Measurements from ENCODE around the gene MSX2. TPM values are rescaled to one million over a fixed set of nuclear protein-coding genes. Genes with fewer than 3 reads are reported as not detected.

The MSX2 gene
- total RNA-seq, 4 donors from 2014 or later, result 0.95 to 2.1 (median 1.1) TPM

DNA sequence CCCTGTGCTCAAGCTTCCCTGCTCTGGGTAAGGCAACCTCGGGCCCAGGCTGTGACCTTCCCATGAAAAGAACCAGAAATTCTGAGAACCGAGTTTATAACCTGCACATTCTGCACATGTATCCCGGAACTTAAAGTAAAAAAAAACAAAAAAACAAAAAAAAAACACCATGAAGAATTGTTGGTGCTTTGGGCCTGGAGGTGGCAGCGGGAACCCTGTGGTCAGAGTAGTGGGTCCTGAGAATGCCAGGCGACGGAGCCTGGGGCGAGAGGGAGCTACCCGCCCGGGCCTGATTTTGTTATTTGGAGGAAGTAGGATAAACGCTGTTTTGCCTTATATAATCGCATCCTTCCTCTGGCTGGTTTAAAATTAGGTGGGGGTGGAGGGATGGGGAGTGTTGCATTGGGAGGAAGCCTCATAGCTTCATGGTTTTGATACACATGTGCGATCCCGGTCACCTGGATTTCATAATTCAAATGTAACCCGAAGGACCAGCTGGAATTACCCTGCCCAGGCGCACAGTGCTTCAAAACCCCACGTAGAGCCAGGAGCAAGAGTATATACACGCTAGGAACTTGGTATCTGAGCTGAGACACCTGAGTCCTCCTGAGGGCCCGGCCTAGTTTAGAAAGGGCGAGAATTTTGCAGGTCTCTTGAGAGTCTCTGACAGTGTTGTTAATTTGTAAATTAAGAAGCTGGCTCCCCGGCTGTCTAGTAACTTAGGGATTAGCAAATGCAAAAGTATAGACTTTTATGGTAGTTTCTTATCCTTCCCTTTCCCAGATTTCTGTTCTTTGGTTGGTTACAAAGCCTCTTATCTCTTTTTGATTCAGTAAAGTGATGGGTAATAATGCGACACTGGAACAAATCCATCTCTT, 2.8 kb downstream of the MSX2 start:
- in situ Hi-C loops (cut with MboI; ENCODE audit: low sequenced_read_pairs in 4 of 4) (no loop called here), intact Hi-C loops (cut with DNase I; ENCODE audit: low total_unique reads) (no loop called here)
- TF ChIP-seq POLR2A (IDR thresholded peaks at IDR 0.05) (no peak), CTCF (IDR thresholded peaks at IDR 0.05 in 4 of 5, conservative IDR thresholded peaks at IDR 0.05 in 1 of 5) (no peak)
- Histone ChIP-seq H3K27me3 (peaks cover 27 to 34% (median 29%) of the 10 kb centered on the region in 3 donors), H3K27ac (no peak overlapping the region), H3K9me3 (no peaks in the 10 kb centered on the region), H3K4me3 (no peak overlapping the region), H3K4me1 (peaks cover 7% of the 10 kb centered on the region in 2 donors), H3K36me3 (peaks cover 0 to 4% of the 10 kb centered on the region in 2 donors)
- ATAC-seq (no peak), DNase-seq (no peak)

DNA sequence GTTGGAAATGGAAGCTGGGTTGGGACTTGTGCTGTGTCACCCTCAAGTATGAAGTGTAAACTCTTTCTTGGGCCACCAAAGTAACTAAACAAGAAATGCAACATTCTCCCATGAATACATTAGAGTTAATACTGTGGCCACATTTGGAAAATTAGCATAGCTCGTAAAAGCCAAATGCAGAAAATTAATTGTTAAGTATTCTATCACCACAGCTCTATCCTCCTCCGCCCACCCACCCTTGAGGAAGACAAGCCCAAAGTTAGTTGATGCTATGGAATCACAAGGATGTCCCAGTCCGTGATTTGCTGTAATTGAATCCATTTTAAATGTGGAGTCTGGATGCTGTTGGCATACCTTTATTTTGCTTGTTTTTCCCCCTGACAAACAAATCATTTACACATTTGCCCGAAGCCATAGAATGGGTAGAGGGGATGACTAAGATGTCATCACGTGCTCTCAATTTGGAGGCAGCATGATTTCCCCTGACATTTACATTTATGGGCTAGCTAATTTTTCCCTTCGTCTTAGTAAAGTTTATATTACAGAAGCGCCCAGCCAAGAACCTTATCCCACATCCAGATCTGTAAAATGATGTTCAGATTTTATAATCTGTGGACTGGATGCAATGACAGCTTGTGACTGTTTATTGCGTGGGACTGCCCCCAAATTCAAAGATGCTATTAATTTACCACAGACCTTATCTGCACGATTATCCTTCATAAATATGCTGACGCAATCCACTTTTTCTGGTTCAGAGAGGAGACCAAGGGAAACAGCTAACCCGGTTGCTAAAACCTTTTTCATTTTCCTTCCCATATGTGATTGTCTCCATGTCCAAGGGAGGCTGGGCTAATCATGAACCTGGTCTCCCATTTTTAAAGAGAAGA, 3.7 kb downstream of the MSX2 start:
- ATAC-seq (no peak), DNase-seq (no peak)
- Histone ChIP-seq H3K4me1 (peaks cover 7% of the 10 kb centered on the region in 2 donors), H3K27ac (no peak overlapping the region), H3K36me3 (peaks cover 0 to 4% of the 10 kb centered on the region in 2 donors), H3K9me3 (no peaks in the 10 kb centered on the region), H3K4me3 (no peak overlapping the region), H3K27me3 (peaks cover 25 to 27% (median 25%) of the 10 kb centered on the region in 3 donors)
- TF ChIP-seq CTCF (IDR thresholded peaks at IDR 0.05 in 4 of 5, conservative IDR thresholded peaks at IDR 0.05 in 1 of 5), result no peak
- no peak for TF ChIP-seq POLR2A (IDR thresholded peaks at IDR 0.05)
- intact Hi-C loops (cut with DNase I; ENCODE audit: low total_unique reads) (no loop called here), in situ Hi-C loops (cut with MboI; ENCODE audit: low sequenced_read_pairs in 4 of 4) (no loop called here)

DNA sequence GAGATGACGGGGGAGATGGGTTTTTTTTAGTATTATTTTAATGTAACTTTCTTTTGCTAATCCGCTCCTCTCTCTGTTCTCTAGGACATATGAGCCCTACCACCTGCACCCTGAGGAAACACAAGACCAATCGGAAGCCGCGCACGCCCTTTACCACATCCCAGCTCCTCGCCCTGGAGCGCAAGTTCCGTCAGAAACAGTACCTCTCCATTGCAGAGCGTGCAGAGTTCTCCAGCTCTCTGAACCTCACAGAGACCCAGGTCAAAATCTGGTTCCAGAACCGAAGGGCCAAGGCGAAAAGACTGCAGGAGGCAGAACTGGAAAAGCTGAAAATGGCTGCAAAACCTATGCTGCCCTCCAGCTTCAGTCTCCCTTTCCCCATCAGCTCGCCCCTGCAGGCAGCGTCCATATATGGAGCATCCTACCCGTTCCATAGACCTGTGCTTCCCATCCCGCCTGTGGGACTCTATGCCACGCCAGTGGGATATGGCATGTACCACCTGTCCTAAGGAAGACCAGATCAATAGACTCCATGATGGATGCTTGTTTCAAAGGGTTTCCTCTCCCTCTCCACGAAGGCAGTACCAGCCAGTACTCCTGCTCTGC, 4.8 kb downstream of the MSX2 start:
- intact Hi-C loops (cut with DNase I; ENCODE audit: low total_unique reads) (no loop called here), in situ Hi-C loops (cut with MboI; ENCODE audit: low sequenced_read_pairs in 4 of 4) (no loop called here)
- H3K27me3 ChIP-seq, result peaks cover 22 to 28% (median 23%) of the 10 kb centered on the region in 3 donors
- H3K36me3 ChIP-seq, result peaks cover 0 to 4% of the 10 kb centered on the region in 2 donors
- H3K27ac ChIP-seq, result no peak overlapping the region
- DNase-seq (no peak), ATAC-seq (no peak)
- H3K4me1 ChIP-seq, result peaks cover 2 to 7% of the 10 kb centered on the region in 2 donors
- no peaks in the 10 kb centered on the region for H3K9me3 ChIP-seq
- no peak overlapping the region for H3K4me3 ChIP-seq
- TF ChIP-seq POLR2A (IDR thresholded peaks at IDR 0.05), result no peak
- no peak for TF ChIP-seq CTCF (IDR thresholded peaks at IDR 0.05 in 4 of 5, conservative IDR thresholded peaks at IDR 0.05 in 1 of 5)

DNA sequence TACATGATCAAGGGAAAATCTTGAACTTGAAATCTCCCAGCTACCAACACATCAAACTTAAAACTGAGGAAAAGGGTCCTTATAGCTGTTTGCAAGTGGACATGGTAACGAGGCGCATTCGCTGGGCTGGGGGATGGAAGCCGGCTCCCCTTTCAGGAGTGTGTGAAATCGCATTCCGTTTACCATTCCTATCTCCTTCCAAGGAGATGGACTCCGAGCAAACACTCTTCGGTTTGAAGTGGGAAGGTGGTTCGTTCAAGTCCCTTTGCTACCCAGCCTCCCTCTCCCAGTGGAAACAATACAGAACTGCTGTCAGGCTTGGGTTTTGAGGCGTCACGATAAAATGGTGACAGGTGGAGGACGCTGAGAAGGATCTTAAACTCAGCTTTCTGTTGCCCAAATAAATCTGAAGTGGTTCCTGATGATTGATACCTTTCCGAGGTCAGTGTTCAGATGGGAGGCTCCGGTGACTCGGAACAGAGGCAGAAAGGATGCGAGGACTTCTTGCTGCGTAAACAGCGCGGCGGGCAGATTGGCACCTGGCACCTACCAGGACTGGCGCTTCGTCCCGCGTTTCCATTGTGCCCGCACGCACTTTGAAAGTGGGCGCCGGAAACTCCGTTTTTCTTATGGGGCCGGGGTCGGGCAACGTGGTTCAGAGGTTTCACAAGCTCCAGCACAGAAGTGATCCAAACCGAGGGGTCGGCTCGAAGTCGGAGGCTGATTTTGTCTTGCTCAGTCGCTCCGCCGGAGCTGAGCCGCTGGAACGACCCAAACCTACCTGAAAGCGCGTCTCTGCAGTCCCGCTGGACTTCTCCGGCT, 7.0 kb downstream of the MSX2 start:
- DNase-seq, result no peak
- H3K4me3 ChIP-seq, result no peak overlapping the region
- peaks cover 0 to 4% of the 10 kb centered on the region in 2 donors for H3K36me3 ChIP-seq
- ATAC-seq, result no peak
- peaks cover 42 to 51% (median 43%) of the 10 kb centered on the region in 3 donors for H3K27me3 ChIP-seq
- H3K4me1 ChIP-seq, result peaks cover 0 to 3% of the 10 kb centered on the region in 2 donors
- intact Hi-C loops (cut with DNase I; ENCODE audit: low total_unique reads), result no loop called here
- in situ Hi-C loops (cut with MboI; ENCODE audit: low sequenced_read_pairs in 4 of 4), result loop anchor here in 2 of 4 donors (10.0 kb wide), 2 partner anchors 307 to 317 kb away; no protein-coding TSS in a partner anchor
- H3K27ac ChIP-seq, result no peak overlapping the region
- H3K9me3 ChIP-seq, result no peaks in the 10 kb centered on the region
- no peak for TF ChIP-seq CTCF (IDR thresholded peaks at IDR 0.05 in 4 of 5, conservative IDR thresholded peaks at IDR 0.05 in 1 of 5)
- TF ChIP-seq POLR2A (IDR thresholded peaks at IDR 0.05), result no peak
